GM21515 (cell line): ENCODE results near the gene DSCAML1.
"Not testable (repeated sequence)": the region's sequence is repeated elsewhere in the genome, so short reads cannot be mapped to it uniquely, and the experiment has no call there.

ENCODE experiments used
- ATAC-seq: cut with Tn5 transposase; IDR thresholded peaks from one replicate; pipeline ENCODE4 v1.9.1; 2021; ENCODE audit not compliant: unreplicated experiment

Gene DSCAML1

GRCh38 chr11:117398618-117399017 lies 398.4 kb downstream of the DSCAML1 start:
- ATAC-seq = not testable (repeated sequence)

- ATAC-seq = no peak
These were observed 400.0 kb downstream of the DSCAML1 start for GRCh38 chr11:117396970-117397369.

- no peak for ATAC-seq
These were observed 401.5 kb downstream of the DSCAML1 start for GRCh38 chr11:117395476-117395875.

- ATAC-seq = no peak
These were observed 402.6 kb downstream of the DSCAML1 start for GRCh38 chr11:117394221-117394925.

- no peak for ATAC-seq
These were observed 404.0 kb downstream of the DSCAML1 start for GRCh38 chr11:117392979-117393378.

GRCh38 chr11:117392001-117392690 lies 404.9 kb downstream of the DSCAML1 start:
- ATAC-seq = no peak

GRCh38 chr11:117391181-117391580 lies 405.8 kb downstream of the DSCAML1 start:
- ATAC-seq = no peak

GRCh38 chr11:117390743-117391142 lies 406.3 kb downstream of the DSCAML1 start:
- no peak for ATAC-seq

GRCh38 chr11:117387992-117388755 lies 408.8 kb downstream of the DSCAML1 start:
- ATAC-seq = no peak

- no peak for ATAC-seq
These were observed 411.1 kb downstream of the DSCAML1 start for GRCh38 chr11:117385906-117386305.

- ATAC-seq = no peak
These were observed 411.5 kb downstream of the DSCAML1 start for GRCh38 chr11:117385471-117385870.

GRCh38 chr11:117384045-117384444 lies 413.0 kb downstream of the DSCAML1 start:
- ATAC-seq = no peak

- ATAC-seq = no peak
These were observed 414.3 kb downstream of the DSCAML1 start for GRCh38 chr11:117382746-117383145.

- no peak for ATAC-seq
These were observed 415.3 kb downstream of the DSCAML1 start for GRCh38 chr11:117381481-117382387.

GRCh38 chr11:117380676-117381075 lies 416.3 kb downstream of the DSCAML1 start:
- ATAC-seq = no peak

- no peak for ATAC-seq
These were observed 417.8 kb downstream of the DSCAML1 start for GRCh38 chr11:117378976-117379865.
